Measurements from ENCODE around the gene PLEKHM3.
"Not testable (repeated sequence)": the region's sequence is repeated elsewhere in the genome, so short reads cannot be mapped to it uniquely, and the experiment has no call there.

Gene PLEKHM3

GRCh38 chr2:207825045-207825954 is 200.0 kb downstream of the PLEKHM3 start:
- no peak for DNase-seq (ENCODE audit: low read depth)

- DNase-seq (ENCODE audit: low read depth): no peak
Observed at GRCh38 chr2:207823865-207824264, 201.5 kb downstream of the PLEKHM3 start.

GRCh38 chr2:207819839-207820784 is 205.2 kb downstream of the PLEKHM3 start:
- no peak for DNase-seq (ENCODE audit: low read depth)

- no peak for DNase-seq (ENCODE audit: low read depth)
Observed at GRCh38 chr2:207819021-207819797, 206.1 kb downstream of the PLEKHM3 start.

- no peak for DNase-seq (ENCODE audit: low read depth)
Observed at GRCh38 chr2:207816546-207816945, 208.8 kb downstream of the PLEKHM3 start.

- no peak for DNase-seq (ENCODE audit: low read depth)
Observed at GRCh38 chr2:207815254-207815653, 210.1 kb downstream of the PLEKHM3 start.

- no peak for DNase-seq (ENCODE audit: low read depth)
Observed at GRCh38 chr2:207813942-207814341, 211.4 kb downstream of the PLEKHM3 start.

- DNase-seq (ENCODE audit: low read depth): no peak
Observed at GRCh38 chr2:207813221-207813916, 212.0 kb downstream of the PLEKHM3 start.

GRCh38 chr2:207812726-207813080 is 212.6 kb downstream of the PLEKHM3 start:
- no peak for DNase-seq (ENCODE audit: low read depth)

GRCh38 chr2:207812058-207812725 is 213.1 kb downstream of the PLEKHM3 start:
- DNase-seq (ENCODE audit: low read depth): no peak

- not testable (repeated sequence) for DNase-seq (ENCODE audit: low read depth)
Observed at GRCh38 chr2:207811658-207812057, 213.7 kb downstream of the PLEKHM3 start.

GRCh38 chr2:207810200-207810788 is 215.0 kb downstream of the PLEKHM3 start:
- DNase-seq (ENCODE audit: low read depth): no peak

GRCh38 chr2:207808119-207808518 is 217.2 kb downstream of the PLEKHM3 start:
- no peak for DNase-seq (ENCODE audit: low read depth)

GRCh38 chr2:207807516-207807915 is 217.8 kb downstream of the PLEKHM3 start:
- DNase-seq (ENCODE audit: low read depth): peak; percentile 37

- DNase-seq (ENCODE audit: low read depth): peak; percentile 24
Observed at GRCh38 chr2:207805566-207806226, 219.6 kb downstream of the PLEKHM3 start.

- no peak for DNase-seq (ENCODE audit: low read depth)
Observed at GRCh38 chr2:207802650-207803049, 222.7 kb downstream of the PLEKHM3 start.

GRCh38 chr2:207801259-207801658 is 224.1 kb downstream of the PLEKHM3 start:
- no peak for DNase-seq (ENCODE audit: low read depth)

- peak; percentile 48 for DNase-seq (ENCODE audit: low read depth)
Observed at GRCh38 chr2:207796585-207797350, 228.6 kb downstream of the PLEKHM3 start.

- DNase-seq (ENCODE audit: low read depth): peak; percentile 78
Observed at GRCh38 chr2:207792244-207792785, 233.0 kb downstream of the PLEKHM3 start.

Measured in EH (cell line).